ENCODE data around the gene SOST.
A peak's percentile ranks its signal among the peaks of the same experiment; 100 is the strongest.

The SOST gene

DNA sequence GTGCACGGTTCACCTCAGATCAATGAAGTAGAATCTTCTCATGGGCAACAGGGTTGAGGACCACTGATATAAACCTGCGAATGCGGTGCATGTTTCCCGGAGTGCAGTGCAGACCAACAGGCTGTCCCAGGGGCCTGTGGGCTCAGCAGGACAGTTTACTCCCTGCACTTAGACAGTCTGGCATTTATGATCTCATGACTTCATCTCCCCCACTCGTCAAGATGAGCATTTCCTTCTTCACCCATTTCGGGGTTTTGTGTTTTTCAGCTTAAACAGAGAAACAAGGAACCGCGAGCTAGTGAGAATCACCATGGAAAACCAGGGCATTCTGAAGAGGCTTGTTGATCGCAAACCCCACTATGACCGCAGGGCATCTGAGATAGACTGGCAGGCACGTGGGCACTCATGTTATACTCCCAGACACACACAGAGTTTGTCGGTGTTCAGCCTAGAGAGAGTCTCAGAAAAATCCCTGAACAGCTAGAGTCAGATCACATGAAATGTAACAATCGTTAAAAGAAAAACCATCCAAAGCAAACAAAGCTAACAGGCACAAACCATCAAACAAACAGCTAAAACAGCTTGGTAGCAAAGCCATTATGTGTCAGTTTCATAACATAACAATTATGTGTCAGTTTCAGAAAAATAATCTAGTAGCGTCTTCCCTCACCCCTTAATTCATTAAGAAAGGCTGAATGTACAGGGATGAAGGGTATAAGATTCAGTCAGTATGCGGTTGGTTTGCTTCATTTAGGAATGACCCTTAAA lies 24.5 kb upstream of the SOST start:
- no peak for DNase-seq (ENCODE audit: low read depth)
- TF ChIP-seq, protein P1, sequence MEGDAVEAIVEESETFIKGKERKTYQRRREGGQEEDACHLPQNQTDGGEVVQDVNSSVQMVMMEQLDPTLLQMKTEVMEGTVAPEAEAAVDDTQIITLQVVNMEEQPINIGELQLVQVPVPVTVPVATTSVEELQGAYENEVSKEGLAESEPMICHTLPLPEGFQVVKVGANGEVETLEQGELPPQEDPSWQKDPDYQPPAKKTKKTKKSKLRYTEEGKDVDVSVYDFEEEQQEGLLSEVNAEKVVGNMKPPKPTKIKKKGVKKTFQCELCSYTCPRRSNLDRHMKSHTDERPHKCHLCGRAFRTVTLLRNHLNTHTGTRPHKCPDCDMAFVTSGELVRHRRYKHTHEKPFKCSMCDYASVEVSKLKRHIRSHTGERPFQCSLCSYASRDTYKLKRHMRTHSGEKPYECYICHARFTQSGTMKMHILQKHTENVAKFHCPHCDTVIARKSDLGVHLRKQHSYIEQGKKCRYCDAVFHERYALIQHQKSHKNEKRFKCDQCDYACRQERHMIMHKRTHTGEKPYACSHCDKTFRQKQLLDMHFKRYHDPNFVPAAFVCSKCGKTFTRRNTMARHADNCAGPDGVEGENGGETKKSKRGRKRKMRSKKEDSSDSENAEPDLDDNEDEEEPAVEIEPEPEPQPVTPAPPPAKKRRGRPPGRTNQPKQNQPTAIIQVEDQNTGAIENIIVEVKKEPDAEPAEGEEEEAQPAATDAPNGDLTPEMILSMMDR (IDR thresholded peaks at IDR 0.05; ENCODE audit: low read depth, low read length, missing control alignments) = no peak
- H3K4me3 ChIP-seq (ENCODE audit: low read depth, low read length) = no peak overlapping the region

DNA sequence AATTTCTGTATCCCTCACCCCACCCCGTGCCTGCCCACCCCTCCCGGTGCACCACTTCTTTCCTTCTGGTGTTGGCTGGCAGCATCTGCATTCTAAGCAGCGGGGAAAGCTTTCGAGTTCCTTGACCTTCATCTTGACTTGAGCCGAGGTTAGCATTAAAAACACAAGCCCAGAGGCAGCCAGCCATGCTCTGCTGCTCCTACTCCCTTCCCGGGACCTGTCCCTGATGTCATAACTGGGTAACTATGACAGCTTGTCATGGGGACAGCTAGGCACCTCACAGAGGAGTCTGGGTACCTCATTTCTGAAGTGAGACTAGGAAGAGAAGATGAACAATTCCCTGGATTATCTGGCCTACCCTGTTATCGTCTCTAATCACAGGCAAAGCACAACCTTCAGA lies 21.5 kb upstream of the SOST start, which contains the start of gene CFAP97D1:
Gene CFAP97D1 (plus strand): TSS at position 301 of the 400 bp plus-strand sequence. CDS start 28 bp downstream, at position 329.
- no peak within 1 kb of the TSS; the same call in 1 of the 2 replicates for H3K4me3 ChIP-seq (ENCODE audit: low read depth, low read length)
- DNase-seq (ENCODE audit: low read depth) = no peak
- TF ChIP-seq, protein P1 (IDR thresholded peaks at IDR 0.05; ENCODE audit: low read depth, low read length, missing control alignments) = no peak

DNA sequence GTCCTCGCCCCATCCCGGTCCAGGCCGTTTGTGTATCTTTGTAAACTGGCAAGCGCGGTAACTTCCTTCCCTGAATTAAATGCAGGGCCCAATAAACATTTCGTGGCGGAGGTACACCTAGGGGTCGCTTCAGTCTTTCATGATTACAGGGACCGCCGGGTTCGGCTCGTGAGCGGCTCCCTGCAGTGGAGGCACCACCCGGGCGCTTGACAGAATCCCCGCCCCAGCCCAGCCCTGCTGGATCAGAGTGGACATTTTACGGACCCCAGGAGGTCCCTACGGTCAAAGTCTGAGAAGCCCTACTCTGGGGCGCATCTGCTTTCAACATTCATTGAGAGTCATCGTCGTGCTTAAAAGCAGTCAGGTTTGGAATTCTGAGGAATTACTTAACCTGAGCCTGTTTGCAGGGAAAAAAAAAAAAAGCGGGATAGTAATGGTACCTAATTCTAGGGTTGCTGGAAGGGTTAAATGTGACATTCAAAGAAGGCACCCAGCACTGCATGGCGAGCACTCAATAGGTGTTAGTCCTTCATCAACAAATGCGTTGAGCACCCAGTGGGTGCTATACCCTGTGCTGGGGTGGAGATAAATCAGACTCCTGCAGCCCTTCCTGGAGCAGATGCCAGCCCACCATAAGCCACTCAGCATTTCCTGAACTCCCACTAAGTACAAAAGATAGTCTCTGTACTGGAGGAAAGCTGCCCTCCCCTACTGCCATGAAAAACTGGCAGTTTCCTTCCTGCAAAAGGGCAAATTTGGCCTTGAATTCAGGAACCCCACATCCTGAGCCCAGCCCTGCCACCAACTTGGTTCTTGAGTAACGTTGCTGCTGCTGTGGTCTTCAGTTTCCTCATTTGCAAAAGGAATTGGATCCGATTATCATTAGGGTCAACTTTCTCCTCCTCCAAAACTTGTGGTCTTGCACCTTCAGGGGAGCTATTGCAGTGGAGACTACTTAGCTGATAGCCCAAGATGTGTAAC lies 20.8 kb upstream of the SOST start:
- H3K4me3 ChIP-seq (ENCODE audit: low read depth, low read length) = peak overlapping the region; percentile 80
- TF ChIP-seq, protein P1 (IDR thresholded peaks at IDR 0.05; ENCODE audit: low read depth, low read length, missing control alignments) = no peak
- DNase-seq (ENCODE audit: low read depth) = no peak

DNA sequence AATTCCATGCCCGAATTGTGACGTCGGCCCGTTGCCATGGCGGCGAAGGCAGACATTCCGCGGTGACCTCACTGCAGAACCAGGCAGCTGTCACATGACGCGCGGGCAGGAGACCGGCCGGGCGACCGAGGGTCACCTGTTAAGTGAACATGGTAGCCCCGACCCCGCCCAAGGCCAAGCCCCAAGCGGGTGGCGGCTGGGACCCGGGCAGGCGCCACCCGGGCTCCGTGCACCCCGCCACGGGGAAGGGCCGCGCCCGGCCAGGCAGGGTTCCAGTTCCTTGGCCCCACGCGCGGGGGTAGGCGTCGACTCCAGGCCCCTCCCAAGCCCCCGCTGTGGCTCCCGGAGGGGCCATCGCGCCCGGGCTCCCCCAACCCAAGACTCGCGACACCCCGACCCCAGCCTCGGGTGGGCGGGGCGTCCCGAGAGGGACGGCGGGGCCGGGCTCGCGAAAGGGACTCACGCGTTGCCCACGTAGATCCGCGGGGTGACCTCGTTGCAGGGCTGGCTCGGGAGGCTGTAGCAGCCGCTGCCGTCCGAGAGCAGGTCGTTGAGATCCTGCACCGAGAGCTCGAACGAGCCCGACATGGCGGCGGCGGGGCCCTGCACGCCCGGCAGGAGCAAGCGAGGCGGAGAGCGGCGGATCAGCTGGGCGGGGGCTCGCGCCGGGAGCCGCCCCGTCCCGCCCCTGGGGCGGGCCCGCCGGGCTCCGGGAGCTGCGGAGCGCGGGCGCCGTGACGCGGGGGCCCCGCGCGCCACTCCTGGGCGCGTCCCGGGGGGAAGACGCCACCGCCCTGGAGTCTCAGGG lies 19.9 kb upstream of the SOST start, which contains the start of gene DUSP3:
Gene DUSP3 (minus strand): TSS at position 641 of the 808 bp plus-strand sequence. CDS start 53 bp downstream, at position 588.
- H3K4me3 ChIP-seq (ENCODE audit: low read depth, low read length) = peak within 1 kb of the TSS; percentile 80
- TF ChIP-seq, protein P1 (IDR thresholded peaks at IDR 0.05; ENCODE audit: low read depth, low read length, missing control alignments) = no peak
- DNase-seq (ENCODE audit: low read depth) = peak; percentile 8

DNA sequence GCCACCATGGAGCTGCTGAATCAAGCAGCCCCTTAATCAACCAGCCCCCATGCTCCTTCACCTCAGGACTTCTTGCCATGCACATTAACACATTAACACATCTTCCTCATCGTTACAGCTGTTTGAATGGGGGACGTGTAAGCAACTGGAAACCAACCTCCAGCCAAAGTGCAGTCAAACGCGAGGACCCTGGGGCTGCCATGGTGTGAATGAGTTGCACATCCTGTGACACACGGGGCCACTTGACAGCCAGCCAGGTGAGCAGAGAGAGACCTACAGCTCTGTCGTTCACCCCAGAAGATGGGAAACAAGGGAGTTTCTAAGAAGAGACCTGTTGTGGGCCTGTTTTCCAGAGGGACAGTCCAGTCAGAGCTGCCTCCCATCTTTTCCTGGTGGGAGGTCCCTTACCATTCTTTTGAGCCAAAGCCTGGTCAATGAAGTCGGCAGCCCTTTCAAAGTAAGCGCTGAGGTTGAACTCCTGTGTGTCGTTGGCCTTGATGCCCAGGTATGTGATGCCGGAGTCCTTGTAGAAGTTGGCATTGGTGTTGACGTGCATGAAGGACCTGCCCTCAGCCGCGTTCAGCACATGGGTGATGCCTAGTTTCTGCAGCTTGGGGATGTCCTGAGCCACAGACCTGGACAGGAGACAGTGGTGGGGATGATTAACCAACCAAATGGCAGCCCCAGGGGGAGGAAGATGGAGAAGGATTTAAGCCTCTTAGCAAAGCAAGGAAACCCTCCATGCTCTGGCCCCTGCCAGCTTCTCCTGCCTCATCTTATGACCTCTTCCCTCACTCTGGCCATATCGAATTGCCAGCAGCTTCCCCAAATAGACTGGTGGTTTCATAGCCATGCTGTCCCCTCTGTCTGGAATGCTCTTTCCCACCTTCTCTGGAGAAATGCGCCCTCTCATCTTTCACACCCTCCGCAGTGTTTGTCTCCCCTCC lies 16.0 kb upstream of the SOST start:
- no peak for DNase-seq (ENCODE audit: low read depth)
- TF ChIP-seq, protein P1 (IDR thresholded peaks at IDR 0.05; ENCODE audit: low read depth, low read length, missing control alignments) = no peak
- H3K4me3 ChIP-seq (ENCODE audit: low read depth, low read length) = no peak overlapping the region

All from GM12864 (cell line).